ENCODE results near the gene NCR1. TPM values are rescaled to one million over a fixed set of nuclear protein-coding genes. Genes with fewer than 3 reads are reported as not detected.

Gene NCR1
- total and polyA plus RNA-seq, 2 of the 8 experiments (the other 6 are each of a cell fraction or from before 2014, with no cell fraction given): 1.5 to 5.1 TPM

- TF ChIP-seq HDAC6 (IDR thresholded peaks at IDR 0.05; ENCODE audit: low read depth, low read length): no peak
- TF ChIP-seq ATF2 (IDR thresholded peaks at IDR 0.05; ENCODE audit: low read length): no peak
- peak; percentile 84; the same call in 1 of the 2 replicates for TF ChIP-seq TEAD4 (IDR thresholded peaks at IDR 0.05; ENCODE audit: low read depth, low read length)
- no peak for TF ChIP-seq NRF1 (IDR thresholded peaks at IDR 0.05; ENCODE audit: low read depth, low read length)
- no peak for TF ChIP-seq ZNF274 (IDR thresholded peaks at IDR 0.05; ENCODE audit: borderline replicate concordance, extremely low read depth, low read length)
- peak; percentile 51; the same call in 1 of the 2 replicates for TF ChIP-seq JUND (IDR thresholded peaks at IDR 0.05; ENCODE audit: low read length)
- no peak for TF ChIP-seq TAF1 (IDR thresholded peaks at IDR 0.05; ENCODE audit: low read depth, low read length)
- no peak for TF ChIP-seq HDAC2 (IDR thresholded peaks at IDR 0.05; ENCODE audit: borderline replicate concordance in 1 of 2, low read depth in 2 of 2, low read length in 2 of 2)
- peak; percentile 99 for TF ChIP-seq TCF12 (IDR thresholded peaks at IDR 0.05; ENCODE audit: low read depth, low read length)
- TF ChIP-seq POLR2AphosphoS5 (IDR thresholded peaks at IDR 0.05; ENCODE audit: low read depth, low read length): no peak
- TF ChIP-seq KDM1A (IDR thresholded peaks at IDR 0.05; ENCODE audit: borderline replicate concordance, low read length): no peak
- TF ChIP-seq CTBP2 (IDR thresholded peaks at IDR 0.05; ENCODE audit: borderline replicate concordance, insufficient read depth, insufficient read length, low read length): no peak
- no peak for TF ChIP-seq POLR2A (IDR thresholded peaks at IDR 0.05; ENCODE audit: control extremely low read depth in 1 of 2, low read depth in 2 of 2, low read length in 2 of 2)
- TF ChIP-seq KDM5A (IDR thresholded peaks at IDR 0.05; ENCODE audit: low read length): no peak
- peak; percentile 87 for TF ChIP-seq NANOG (IDR thresholded peaks at IDR 0.05; ENCODE audit: insufficient read depth, low read depth, low read length, poor library complexity, severe bottlenecking)
- TF ChIP-seq EGR1 (IDR thresholded peaks at IDR 0.05; ENCODE audit: borderline replicate concordance, low read depth, low read length): no peak
- no peak for TF ChIP-seq SUZ12 (IDR thresholded peaks at IDR 0.05; ENCODE audit: low read length)
- no peak for TF ChIP-seq RBBP5 (IDR thresholded peaks at IDR 0.05; ENCODE audit: borderline replicate concordance, low read depth, low read length)
- 0 out of 4 replicates have a peak, but pooled peaks of 1 of the 2 experiments have one; percentile 2 for TF ChIP-seq RAD21 (IDR thresholded peaks at IDR 0.05 in 1 of 2, conservative IDR thresholded peaks at IDR 0.05 in 1 of 2; ENCODE audit: low read depth in 2 of 2, low read length in 2 of 2)
- no peak for TF ChIP-seq RNF2 (IDR thresholded peaks at IDR 0.05; ENCODE audit: borderline replicate concordance, low read depth, low read length, missing control alignments, poor library complexity, severe bottlenecking)
- TF ChIP-seq SRF (IDR thresholded peaks at IDR 0.05; ENCODE audit: low read depth, low read length): no peak
- TF ChIP-seq PHF8 (conservative IDR thresholded peaks at IDR 0.05; ENCODE audit: low read depth, low read length): no peak
These were observed 12.5 kb upstream of the NCR1 start (continued) for GRCh38 chr19:54893406-54893805.

All from H1 (cell line).